Peyer's patch (tissue), 4 donors: ENCODE data around the gene OR9A2.

Experiments used
- CTCF ChIP-seq, 6 experiments: fragments of 450-650 bp in 4 of 6; fragments of 200-600 bp in 2 of 6; sonication (generic) in 1 of 6; IDR thresholded peaks; one replicate each; pipeline ENCODE4 v1.5.1; 2017 to 2019; ENCODE audit warnings: antibody characterized with exemption in 6 of 6, mild to moderate bottlenecking in 3 of 6, moderate library complexity in 1 of 6
- POLR2A ChIP-seq, 2 donors: fragments of 450-650 bp; IDR thresholded peaks; one replicate each; pipeline ENCODE4 v1.5.1; 2017; ENCODE audit warnings: antibody characterized with exemption in 2 of 2, mild to moderate bottlenecking in 2 of 2, moderate library complexity in 2 of 2

GRCh38 chr7:143050931-143051330 lies 24.0 kb upstream of the OR9A2 start:
- TF ChIP-seq CTCF (IDR thresholded peaks at IDR 0.05) (no peak), POLR2A (IDR thresholded peaks at IDR 0.05) (no peak)
